AG09309 (cell line): Measurements from ENCODE around the gene SCNN1B.

Experiments
- DNase-seq: peaks from one replicate; pipeline ENCODE4 v3.0.0-alpha.2; 2010; ENCODE audit warnings: low read depth
- H3K4me3 ChIP-seq: 2 replicates; pipeline ENCODE4 v1.5.1; 2011; ENCODE audit warnings: mild to moderate bottlenecking, low read depth, low read length, moderate library complexity; ENCODE audit not compliant: control insufficient read depth
- CTCF ChIP-seq: IDR thresholded peaks from 2 replicates; pipeline ENCODE4 v1.5.1; 2011; ENCODE audit warnings: mild to moderate bottlenecking, low read depth, low read length, inconsistent platforms; ENCODE audit not compliant: insufficient read depth, control insufficient read depth; ENCODE audit errors: missing control alignments

SCNN1B gene

DNA sequence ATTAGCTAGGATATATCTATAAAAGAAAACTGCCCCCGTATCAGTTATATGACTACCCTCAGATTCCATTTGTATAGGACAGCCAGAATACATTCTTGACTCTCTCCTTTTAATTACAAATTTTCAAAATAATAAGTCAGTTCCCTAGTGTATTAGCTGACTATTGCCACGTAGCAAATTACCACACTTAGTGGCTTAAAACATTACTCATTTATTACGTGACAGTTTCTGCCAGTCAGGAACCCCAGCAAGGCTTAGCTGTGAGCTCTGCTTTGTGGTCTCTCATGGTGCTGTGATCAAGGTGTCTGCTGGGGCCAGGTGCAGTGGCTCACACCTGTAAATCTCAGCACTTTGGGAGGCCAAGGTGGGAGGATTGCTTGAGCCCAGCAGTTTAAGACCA is 13.9 kb upstream of the SCNN1B start:
- TF ChIP-seq CTCF: no peak
- DNase-seq: no peak
- no peak overlapping the region for H3K4me3 ChIP-seq

- no peak for DNase-seq
- no peak overlapping the region for H3K4me3 ChIP-seq
- no peak for TF ChIP-seq CTCF
These were observed 13.2 kb upstream of the SCNN1B start for GRCh38 chr16:23288726-23289512.

DNA sequence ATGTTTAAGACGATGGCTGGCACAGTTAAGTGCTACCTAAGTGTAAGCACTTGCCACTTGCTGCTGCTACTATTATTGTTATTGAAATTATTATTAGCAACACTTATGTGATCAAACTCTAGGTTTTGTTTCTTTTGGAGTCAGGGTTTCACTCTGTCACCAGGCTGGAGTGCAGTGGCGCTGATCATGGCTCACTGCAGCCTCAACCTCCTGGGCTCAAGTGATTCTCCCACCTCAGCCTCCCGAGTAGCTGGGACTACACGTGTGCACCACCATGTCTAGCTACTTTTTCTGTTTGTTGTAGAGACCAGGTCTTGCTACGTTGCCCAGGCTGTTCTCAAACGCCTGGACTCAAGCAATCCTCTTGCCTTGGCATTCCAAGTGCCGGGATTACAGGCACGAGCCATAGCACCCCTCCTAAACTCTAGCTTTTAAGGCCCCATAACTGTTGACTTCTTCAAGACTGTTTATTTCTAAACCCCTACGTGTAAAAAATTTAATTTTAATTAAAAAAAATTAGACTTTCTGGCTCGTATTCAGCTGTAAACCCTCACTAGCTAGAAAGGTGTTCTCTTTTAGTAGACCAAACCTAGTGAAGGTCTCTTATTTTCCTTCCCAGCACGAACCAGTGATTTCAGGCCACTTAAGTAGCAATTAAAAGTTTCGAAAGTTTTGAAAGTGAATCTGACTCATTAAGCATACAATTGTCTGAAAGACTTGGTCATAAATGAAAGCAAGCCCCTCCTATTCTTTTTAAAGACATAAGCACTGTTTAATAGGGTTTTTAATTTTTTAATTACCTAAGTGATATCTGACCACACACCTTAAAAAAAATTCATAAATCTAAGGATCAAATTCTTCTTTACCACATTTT is 11.7 kb upstream of the SCNN1B start:
- no peak overlapping the region for H3K4me3 ChIP-seq
- no peak for TF ChIP-seq CTCF
- no peak for DNase-seq

GRCh38 chr16:23293016-23293415 is 9.1 kb upstream of the SCNN1B start:
- TF ChIP-seq CTCF: no peak
- no peak for DNase-seq
- no peak overlapping the region for H3K4me3 ChIP-seq

DNA sequence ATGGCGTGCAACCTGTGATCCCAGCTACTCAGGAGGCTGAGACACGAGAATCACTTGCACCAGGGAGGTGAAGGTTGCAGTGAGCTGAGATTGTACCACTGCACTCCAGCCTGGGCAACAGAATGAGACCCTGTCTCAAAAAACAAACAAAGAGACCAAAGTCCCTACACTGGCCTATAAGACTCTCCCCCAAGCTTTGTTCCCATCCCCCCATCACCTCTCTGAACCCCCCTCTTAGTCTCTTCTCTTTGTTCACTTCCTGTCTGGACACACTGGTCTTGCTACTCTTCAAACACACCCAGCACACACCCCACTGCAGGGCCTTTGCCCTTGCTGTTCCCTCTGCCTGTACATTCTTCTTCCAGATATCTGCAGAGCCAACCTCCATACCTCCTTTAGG is 7.8 kb upstream of the SCNN1B start:
- no peak overlapping the region for H3K4me3 ChIP-seq
- DNase-seq: no peak
- TF ChIP-seq CTCF: no peak

GRCh38 chr16:23296994-23297393 is 5.1 kb upstream of the SCNN1B start:
- no peak for DNase-seq
- H3K4me3 ChIP-seq: no peak overlapping the region
- TF ChIP-seq CTCF: no peak
